K562 (cell line): Measurements from ENCODE around the gene EFCAB8.

ENCODE experiments used
- FOXJ3 ChIP-seq: sonication (generic); formaldehyde crosslinking; IDR thresholded peaks from 2 replicates; pipeline ENCODE4 v1.4.0; 2020; ENCODE audit warnings: mild to moderate bottlenecking, missing genetic modification reagents
- REST ChIP-seq, 2 experiments: fragments of 450-650 bp; formaldehyde crosslinking in 1 of 2; IDR thresholded peaks; 2 replicates each; pipeline versions ENCODE4 v1.4.0 to v1.6.1; 2014 to 2020; ENCODE audit warnings: mild to moderate bottlenecking in 2 of 2, borderline replicate concordance in 1 of 2, low read depth in 1 of 2
- ZNF449 ChIP-seq: fragments of 250-450 bp; sonication (Bioruptor Pico); IDR thresholded peaks from 2 replicates; pipeline ENCODE4 v1.8.0; 2022; ENCODE audit warnings: moderate library complexity, mild to moderate bottlenecking, inconsistent platforms

GRCh38 chr20:32976746-32977145 is 118.0 kb downstream of the EFCAB8 start:
- TF ChIP-seq REST (IDR thresholded peaks at IDR 0.05; ENCODE audit: borderline replicate concordance): no peak
- TF ChIP-seq REST (CRISPR knock-in tag; IDR thresholded peaks at IDR 0.05; ENCODE audit: low read depth): no peak
- TF ChIP-seq ZNF449 (CRISPR knock-in tag): no peak
- no peak for TF ChIP-seq FOXJ3
